ENCODE results near the gene AQP1. TPM values are rescaled to one million over a fixed set of nuclear protein-coding genes. Genes with fewer than 3 reads are reported as not detected.

AQP1 gene
- total RNA-seq, 2 experiments from 2014 or later, result not detected

- H3K79me2 ChIP-seq (ENCODE audit: insufficient read depth, low read depth, low read length), result no peaks in the 10 kb centered on the region
- intact Hi-C loops (cut with micrococcal nuclease; ENCODE audit: unreplicated experiment), result loop anchor here (5.0 kb wide), 1 partner anchor 186 kb away; no protein-coding TSS in a partner anchor
- DNase-seq (ENCODE audit: low spot score), result no peak
- H3K9me3 ChIP-seq (ENCODE audit: low read length), result no peaks in the 10 kb centered on the region
- no peaks in the 10 kb centered on the region for H3K36me3 ChIP-seq (ENCODE audit: insufficient read depth, low read length)
- POLR2A ChIA-PET, result interaction anchor here (0.6 kb wide), 1 partner anchor 1133 kb away, joined by 3 read pairs; no protein-coding TSS in a partner anchor
- H3K4me2 ChIP-seq (ENCODE audit: low read length), result no peak overlapping the region
- H4K20me1 ChIP-seq (ENCODE audit: insufficient read depth, low read length), result no peaks in the 10 kb centered on the region
- no peak overlapping the region for H3K27ac ChIP-seq (ENCODE audit: low read depth, low read length, poor library complexity, severe bottlenecking)
- no TSS peak for BruUV-seq (replicated peaks)
- H3K4me1 ChIP-seq (ENCODE audit: insufficient read depth, low read length, poor library complexity, severe bottlenecking), result no peaks in the 10 kb centered on the region
- CTCF ChIA-PET (ENCODE audit: unreplicated experiment), result interaction anchor here (1.5 kb wide), 1 partner anchor 37 kb away, joined by 3 read pairs; no protein-coding TSS in a partner anchor
- no peak overlapping the region for H3K4me3 ChIP-seq (ENCODE audit: low read depth, low read length, poor library complexity, severe bottlenecking)
- TF ChIP-seq, protein P1, sequence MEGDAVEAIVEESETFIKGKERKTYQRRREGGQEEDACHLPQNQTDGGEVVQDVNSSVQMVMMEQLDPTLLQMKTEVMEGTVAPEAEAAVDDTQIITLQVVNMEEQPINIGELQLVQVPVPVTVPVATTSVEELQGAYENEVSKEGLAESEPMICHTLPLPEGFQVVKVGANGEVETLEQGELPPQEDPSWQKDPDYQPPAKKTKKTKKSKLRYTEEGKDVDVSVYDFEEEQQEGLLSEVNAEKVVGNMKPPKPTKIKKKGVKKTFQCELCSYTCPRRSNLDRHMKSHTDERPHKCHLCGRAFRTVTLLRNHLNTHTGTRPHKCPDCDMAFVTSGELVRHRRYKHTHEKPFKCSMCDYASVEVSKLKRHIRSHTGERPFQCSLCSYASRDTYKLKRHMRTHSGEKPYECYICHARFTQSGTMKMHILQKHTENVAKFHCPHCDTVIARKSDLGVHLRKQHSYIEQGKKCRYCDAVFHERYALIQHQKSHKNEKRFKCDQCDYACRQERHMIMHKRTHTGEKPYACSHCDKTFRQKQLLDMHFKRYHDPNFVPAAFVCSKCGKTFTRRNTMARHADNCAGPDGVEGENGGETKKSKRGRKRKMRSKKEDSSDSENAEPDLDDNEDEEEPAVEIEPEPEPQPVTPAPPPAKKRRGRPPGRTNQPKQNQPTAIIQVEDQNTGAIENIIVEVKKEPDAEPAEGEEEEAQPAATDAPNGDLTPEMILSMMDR (conservative IDR thresholded peaks at IDR 0.05; ENCODE audit: low read length), result no peak
- TF ChIP-seq EZH2phosphoT487 (IDR thresholded peaks at IDR 0.05; ENCODE audit: borderline replicate concordance, low read depth, low read length), result no peak
- H2AFZ ChIP-seq (ENCODE audit: low read length), result no peak overlapping the region
- no peaks in the 10 kb centered on the region for H3K9me2 ChIP-seq (ENCODE audit: insufficient read depth, low read length)
These were observed 25.1 kb downstream of the AQP1 start for GRCh38 chr7:30936650-30937245.

GRCh38 chr7:30937416-30937815 is 25.8 kb downstream of the AQP1 start:
- no peaks in the 10 kb centered on the region for H3K9me3 ChIP-seq (ENCODE audit: low read length)
- TF ChIP-seq EZH2phosphoT487 (IDR thresholded peaks at IDR 0.05; ENCODE audit: borderline replicate concordance, low read depth, low read length), result no peak
- TF ChIP-seq, protein P1 (conservative IDR thresholded peaks at IDR 0.05; ENCODE audit: low read length), result no peak
- no peaks in the 10 kb centered on the region for H3K36me3 ChIP-seq (ENCODE audit: insufficient read depth, low read length)
- ChIA-PET POLR2A (no interaction called here), CTCF (ENCODE audit: unreplicated experiment) (interaction anchor here (1.5 kb wide), 1 partner anchor 37 kb away, joined by 3 read pairs; no protein-coding TSS in a partner anchor)
- H3K4me2 ChIP-seq (ENCODE audit: low read length), result no peak overlapping the region
- DNase-seq (ENCODE audit: low spot score), result no peak
- no peak overlapping the region for H3K4me3 ChIP-seq (ENCODE audit: low read depth, low read length, poor library complexity, severe bottlenecking)
- H3K4me1 ChIP-seq (ENCODE audit: insufficient read depth, low read length, poor library complexity, severe bottlenecking), result no peaks in the 10 kb centered on the region
- H3K27ac ChIP-seq (ENCODE audit: low read depth, low read length, poor library complexity, severe bottlenecking), result no peak overlapping the region
- no peak overlapping the region for H2AFZ ChIP-seq (ENCODE audit: low read length)
- no peaks in the 10 kb centered on the region for H3K79me2 ChIP-seq (ENCODE audit: insufficient read depth, low read depth, low read length)
- H3K9me2 ChIP-seq (ENCODE audit: insufficient read depth, low read length), result no peaks in the 10 kb centered on the region
- intact Hi-C loops (cut with micrococcal nuclease; ENCODE audit: unreplicated experiment), result loop anchor here (5.0 kb wide), 1 partner anchor 185 kb away; no protein-coding TSS in a partner anchor
- BruUV-seq (replicated peaks), result no TSS peak
- no peaks in the 10 kb centered on the region for H4K20me1 ChIP-seq (ENCODE audit: insufficient read depth, low read length)

Measured in OCI-LY7 (cell line).